ENCODE data around the gene NSL1.

NSL1 gene

DNA sequence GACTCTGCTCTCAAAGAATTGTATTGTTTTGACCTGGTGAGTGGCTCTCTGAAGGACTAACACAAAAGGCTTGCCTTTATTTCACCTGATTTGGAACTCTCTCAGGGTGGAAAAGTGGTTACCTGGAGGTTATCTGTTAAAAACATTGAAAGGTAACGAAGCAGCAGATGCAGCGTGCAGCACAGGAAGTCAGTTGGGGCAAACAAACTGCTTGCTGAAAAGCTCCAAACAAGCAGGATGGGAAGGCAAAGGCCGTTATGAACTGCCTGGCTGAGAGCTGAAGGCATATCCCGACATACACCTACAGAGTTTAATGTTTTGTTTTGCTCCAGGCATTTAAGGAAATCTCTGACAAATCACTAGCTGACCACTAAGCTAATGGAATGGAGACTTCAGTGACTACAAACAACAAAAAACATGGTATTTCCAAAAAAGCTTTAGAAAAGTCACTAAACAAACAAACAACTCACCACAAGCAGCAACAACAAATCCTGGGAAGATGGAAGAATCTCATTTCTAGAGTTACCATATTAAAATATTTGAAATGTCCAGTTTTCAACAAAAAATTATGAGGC is 47.6 kb downstream of the NSL1 start:
- ChIA-PET CTCF (no interaction called here), POLR2A (interaction anchor here (0.7 to 1.5 kb wide), 2 partner anchors 77 to 114 kb away, joined by 3 read pairs; no protein-coding TSS in a partner anchor)
- TF ChIP-seq NFRKB (IDR thresholded peaks at IDR 0.05) = no peak
- TF ChIP-seq ARNT (IDR thresholded peaks at IDR 0.05) = no peak
- TF ChIP-seq LEF1 (IDR thresholded peaks at IDR 0.05; ENCODE audit: borderline replicate concordance) = no peak
- TF ChIP-seq, protein P1, sequence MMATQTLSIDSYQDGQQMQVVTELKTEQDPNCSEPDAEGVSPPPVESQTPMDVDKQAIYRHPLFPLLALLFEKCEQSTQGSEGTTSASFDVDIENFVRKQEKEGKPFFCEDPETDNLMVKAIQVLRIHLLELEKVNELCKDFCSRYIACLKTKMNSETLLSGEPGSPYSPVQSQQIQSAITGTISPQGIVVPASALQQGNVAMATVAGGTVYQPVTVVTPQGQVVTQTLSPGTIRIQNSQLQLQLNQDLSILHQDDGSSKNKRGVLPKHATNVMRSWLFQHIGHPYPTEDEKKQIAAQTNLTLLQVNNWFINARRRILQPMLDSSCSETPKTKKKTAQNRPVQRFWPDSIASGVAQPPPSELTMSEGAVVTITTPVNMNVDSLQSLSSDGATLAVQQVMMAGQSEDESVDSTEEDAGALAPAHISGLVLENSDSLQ (IDR thresholded peaks at IDR 0.05) = no peak
- no peak for TF ChIP-seq BHLHE40 (IDR thresholded peaks at IDR 0.05; ENCODE audit: borderline replicate concordance)
- no peak for TF ChIP-seq HDGF (IDR thresholded peaks at IDR 0.05; ENCODE audit: borderline replicate concordance)
- TF ChIP-seq SP1 (IDR thresholded peaks at IDR 0.05) = no peak
- TF ChIP-seq FOXA1 (IDR thresholded peaks at IDR 0.05) = no peak
- TF ChIP-seq CTBP1 (IDR thresholded peaks at IDR 0.05; ENCODE audit: borderline replicate concordance) = no peak
- TF ChIP-seq FOXK2 (IDR thresholded peaks at IDR 0.05) = no peak
- TF ChIP-seq ZNF384 (IDR thresholded peaks at IDR 0.05) = no peak
- no peak for TF ChIP-seq FOXM1 (IDR thresholded peaks at IDR 0.05; ENCODE audit: borderline replicate concordance)
- TF ChIP-seq L3MBTL2 (conservative IDR thresholded peaks at IDR 0.05) = no peak
- TF ChIP-seq TARDBP (IDR thresholded peaks at IDR 0.05) = no peak
- TF ChIP-seq ELF4 (IDR thresholded peaks at IDR 0.05) = no peak
- TF ChIP-seq SUZ12 (IDR thresholded peaks at IDR 0.05) = no peak

DNA sequence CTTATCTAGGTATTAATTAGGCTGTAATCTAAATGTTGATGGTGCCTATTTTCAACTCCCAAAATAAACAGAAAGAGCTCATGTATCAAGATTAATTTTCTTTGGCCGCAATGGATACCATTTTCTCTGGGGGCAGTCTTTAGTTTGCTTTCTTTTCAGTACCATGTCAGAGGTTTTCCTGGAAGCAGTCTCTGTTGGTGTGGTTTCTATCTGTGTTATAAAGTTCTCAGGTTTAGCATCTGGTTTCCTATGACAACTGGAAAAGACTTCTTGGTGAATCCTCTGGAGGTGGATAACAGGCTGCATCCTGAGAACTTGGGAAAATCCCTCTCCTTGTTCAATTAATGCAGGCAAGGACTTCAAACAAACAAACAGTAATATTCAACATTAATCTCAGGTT is 53.2 kb downstream of the NSL1 start:
- TF ChIP-seq SP1 (IDR thresholded peaks at IDR 0.05) = no peak
- POLR2A ChIA-PET = no interaction called here

More for the DNA sequence above, 47.6 kb downstream of the NSL1 start:
- no peak for DNase-seq (ENCODE audit: extremely low spot score)

DNA sequence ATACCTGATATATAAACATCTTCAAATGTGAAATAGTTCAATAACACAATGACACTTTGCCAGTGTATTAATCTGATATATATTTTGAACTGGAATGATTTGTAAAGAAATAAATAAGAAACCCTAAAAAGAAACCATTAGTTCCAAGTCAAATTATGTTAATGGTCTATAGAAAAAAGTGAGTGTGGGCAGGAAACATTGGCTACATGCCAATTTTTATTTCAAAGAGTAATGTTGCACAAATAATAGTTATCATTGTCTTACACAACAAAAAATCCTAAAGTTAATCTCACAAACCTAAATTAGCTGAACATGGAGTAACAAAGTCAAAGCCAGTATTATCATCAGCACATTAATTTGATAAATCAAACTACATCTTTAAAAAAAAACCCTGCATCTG is 54.0 kb downstream of the NSL1 start:
- no peak for DNase-seq (ENCODE audit: extremely low spot score)
- POLR2A ChIA-PET = interaction anchor here (1.1 kb wide), 1 partner anchor 120 kb away, joined by 5 read pairs; the partner anchor contains the start of gene FLVCR1
- no peak for TF ChIP-seq FOXK2 (IDR thresholded peaks at IDR 0.05)
- TF ChIP-seq ELF4 (IDR thresholded peaks at IDR 0.05) = no peak
- no peak for TF ChIP-seq ZNF384 (IDR thresholded peaks at IDR 0.05)
- no peak for TF ChIP-seq NFRKB (IDR thresholded peaks at IDR 0.05)
- no peak for TF ChIP-seq SP1 (IDR thresholded peaks at IDR 0.05)
- TF ChIP-seq BHLHE40 (IDR thresholded peaks at IDR 0.05; ENCODE audit: borderline replicate concordance) = no peak
- no peak for TF ChIP-seq ARNT (IDR thresholded peaks at IDR 0.05)
- TF ChIP-seq TARDBP (IDR thresholded peaks at IDR 0.05) = no peak
- no peak for TF ChIP-seq LEF1 (IDR thresholded peaks at IDR 0.05; ENCODE audit: borderline replicate concordance)
- TF ChIP-seq, protein P1 (IDR thresholded peaks at IDR 0.05) = no peak
- no peak for TF ChIP-seq FOXA1 (IDR thresholded peaks at IDR 0.05)
- CTCF ChIA-PET = interaction anchor here (0.6 kb wide), 1 partner anchor 9 kb away, joined by 3 read pairs; no protein-coding TSS in a partner anchor

More for the DNA sequence above, 53.2 kb downstream of the NSL1 start:
- no peak for DNase-seq (ENCODE audit: extremely low spot score)
- CTCF ChIA-PET = interaction anchor here (0.6 to 1.0 kb wide), 2 partner anchors 9 to 11 kb away, joined by 3 read pairs; no protein-coding TSS in a partner anchor

DNA sequence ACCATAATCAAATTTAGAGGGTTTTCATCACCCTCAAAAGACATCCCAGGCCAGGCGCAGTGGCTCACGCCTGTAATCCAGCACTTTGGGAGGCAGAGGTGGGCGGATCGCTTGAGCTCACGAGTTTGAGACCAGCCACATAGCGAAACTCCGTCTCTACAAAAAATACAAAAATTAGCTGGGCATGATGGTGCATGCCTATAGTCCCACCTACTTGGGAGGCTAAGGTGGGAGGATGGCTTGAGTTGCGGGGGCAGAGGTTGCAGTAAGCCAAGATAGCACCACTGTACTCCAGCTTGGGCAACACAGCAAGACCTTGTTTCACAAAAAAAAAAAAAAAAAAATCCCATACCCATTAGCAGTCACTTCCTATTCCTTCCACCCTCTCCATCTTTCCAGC is 58.5 kb downstream of the NSL1 start:
- ChIA-PET CTCF (no interaction called here), POLR2A (no interaction called here)
- TF ChIP-seq FOXM1 (IDR thresholded peaks at IDR 0.05; ENCODE audit: borderline replicate concordance) (no peak), TARDBP (IDR thresholded peaks at IDR 0.05) (no peak)
- DNase-seq (ENCODE audit: extremely low spot score) = no peak

DNA sequence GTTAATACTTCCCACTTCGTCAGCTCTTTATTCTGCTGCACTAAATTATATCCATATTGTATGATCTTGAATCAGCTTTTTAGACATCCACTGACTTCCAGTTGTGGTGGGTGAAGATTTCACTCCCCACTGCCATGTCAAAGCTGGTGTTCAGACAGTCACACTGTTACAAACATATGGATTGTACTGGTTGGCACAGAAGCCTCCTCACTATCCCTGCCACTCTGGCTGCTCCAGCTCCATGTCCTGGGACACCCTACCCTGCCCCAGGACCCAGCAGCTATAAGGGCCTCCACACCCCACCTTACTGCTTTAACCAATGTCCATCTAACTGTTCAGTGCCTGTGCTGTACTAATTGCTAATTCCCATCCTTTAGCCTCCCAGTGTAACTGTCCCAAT is 59.9 kb downstream of the NSL1 start:
- no peak for TF ChIP-seq HDGF (IDR thresholded peaks at IDR 0.05; ENCODE audit: borderline replicate concordance)
- TF ChIP-seq, protein P1 (IDR thresholded peaks at IDR 0.05) = no peak
- TF ChIP-seq ARNT (IDR thresholded peaks at IDR 0.05) = no peak
- no peak for TF ChIP-seq ZNF384 (IDR thresholded peaks at IDR 0.05)
- no peak for TF ChIP-seq FOXA1 (IDR thresholded peaks at IDR 0.05)
- no peak for TF ChIP-seq NFRKB (IDR thresholded peaks at IDR 0.05)
- no peak for TF ChIP-seq LEF1 (IDR thresholded peaks at IDR 0.05; ENCODE audit: borderline replicate concordance)
- no peak for TF ChIP-seq FOXM1 (IDR thresholded peaks at IDR 0.05; ENCODE audit: borderline replicate concordance)
- TF ChIP-seq FOXK2 (IDR thresholded peaks at IDR 0.05) = no peak
- no peak for TF ChIP-seq L3MBTL2 (conservative IDR thresholded peaks at IDR 0.05)
- no peak for TF ChIP-seq CTBP1 (IDR thresholded peaks at IDR 0.05; ENCODE audit: borderline replicate concordance)
- no peak for TF ChIP-seq SP1 (IDR thresholded peaks at IDR 0.05)
- no peak for TF ChIP-seq BHLHE40 (IDR thresholded peaks at IDR 0.05; ENCODE audit: borderline replicate concordance)
- TF ChIP-seq ELF4 (IDR thresholded peaks at IDR 0.05) = no peak
- no peak for TF ChIP-seq TARDBP (IDR thresholded peaks at IDR 0.05)
- TF ChIP-seq SUZ12 (IDR thresholded peaks at IDR 0.05) = no peak
- CTCF ChIA-PET = interaction anchor here (0.6 kb wide), 1 partner anchor 59 kb away, joined by 5 read pairs; no protein-coding TSS in a partner anchor
- no peak for DNase-seq (ENCODE audit: extremely low spot score)
- POLR2A ChIA-PET = no interaction called here

DNA sequence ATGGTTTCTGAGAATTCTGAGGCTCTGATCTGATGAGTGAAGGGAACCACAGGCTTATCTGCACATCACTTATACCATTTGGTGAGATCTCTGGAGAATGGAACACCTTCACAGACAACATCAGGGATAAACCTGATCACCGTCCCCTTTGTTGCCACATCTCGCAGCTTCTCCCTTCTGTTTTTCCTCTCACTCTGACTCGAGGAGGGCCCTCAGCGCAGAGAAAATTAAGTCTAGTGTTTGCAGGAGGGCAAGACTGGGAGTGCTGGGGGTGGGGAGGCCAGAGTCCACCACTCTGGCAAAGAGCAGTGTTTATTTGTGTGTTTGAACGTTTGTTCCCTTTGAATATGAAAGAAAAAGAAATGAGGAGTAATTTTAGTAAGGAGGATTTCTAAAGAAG is 63.0 kb downstream of the NSL1 start:
- ChIA-PET POLR2A (no interaction called here), CTCF (interaction anchor here (1.4 kb wide), 1 partner anchor 21 kb away, joined by 3 read pairs; no protein-coding TSS in a partner anchor)
- no peak for DNase-seq (ENCODE audit: extremely low spot score)
- no peak for TF ChIP-seq CTBP1 (IDR thresholded peaks at IDR 0.05; ENCODE audit: borderline replicate concordance)
- TF ChIP-seq, protein P1 (IDR thresholded peaks at IDR 0.05) = no peak

Measured in HEK293T (cell line).